ENCODE results near the gene NCAM1. TPM values are rescaled to one million over a fixed set of nuclear protein-coding genes. Genes with fewer than 3 reads are reported as not detected.

The NCAM1 gene
- total and polyA plus RNA-seq, 2 donors (not counting 1 experiment from before 2014, with no cell fraction given): 0.17 to 2.6 TPM

DNA sequence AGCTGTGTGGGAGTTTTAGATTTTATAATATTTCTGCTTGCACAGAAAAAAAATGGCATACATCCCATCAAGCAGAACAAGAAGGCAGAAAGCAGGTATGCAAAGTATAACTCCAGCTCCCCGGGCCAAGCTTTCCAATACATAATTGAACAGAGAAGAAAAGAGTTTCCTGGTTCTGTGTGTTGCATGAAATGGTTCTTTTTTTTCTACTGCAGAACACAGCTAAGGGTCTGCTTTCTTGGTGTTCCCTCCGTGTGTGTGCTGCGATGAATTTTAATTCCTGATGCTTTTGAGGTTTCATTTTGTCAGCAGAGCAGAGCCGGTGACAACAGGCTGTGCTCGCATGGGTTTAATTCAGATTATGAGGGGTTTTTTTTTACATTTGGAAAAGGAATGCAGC lies 282.5 kb downstream of the NCAM1 start:
- TF ChIP-seq, protein P1, sequence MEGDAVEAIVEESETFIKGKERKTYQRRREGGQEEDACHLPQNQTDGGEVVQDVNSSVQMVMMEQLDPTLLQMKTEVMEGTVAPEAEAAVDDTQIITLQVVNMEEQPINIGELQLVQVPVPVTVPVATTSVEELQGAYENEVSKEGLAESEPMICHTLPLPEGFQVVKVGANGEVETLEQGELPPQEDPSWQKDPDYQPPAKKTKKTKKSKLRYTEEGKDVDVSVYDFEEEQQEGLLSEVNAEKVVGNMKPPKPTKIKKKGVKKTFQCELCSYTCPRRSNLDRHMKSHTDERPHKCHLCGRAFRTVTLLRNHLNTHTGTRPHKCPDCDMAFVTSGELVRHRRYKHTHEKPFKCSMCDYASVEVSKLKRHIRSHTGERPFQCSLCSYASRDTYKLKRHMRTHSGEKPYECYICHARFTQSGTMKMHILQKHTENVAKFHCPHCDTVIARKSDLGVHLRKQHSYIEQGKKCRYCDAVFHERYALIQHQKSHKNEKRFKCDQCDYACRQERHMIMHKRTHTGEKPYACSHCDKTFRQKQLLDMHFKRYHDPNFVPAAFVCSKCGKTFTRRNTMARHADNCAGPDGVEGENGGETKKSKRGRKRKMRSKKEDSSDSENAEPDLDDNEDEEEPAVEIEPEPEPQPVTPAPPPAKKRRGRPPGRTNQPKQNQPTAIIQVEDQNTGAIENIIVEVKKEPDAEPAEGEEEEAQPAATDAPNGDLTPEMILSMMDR (conservative IDR thresholded peaks at IDR 0.05 in 1 of 2, IDR thresholded peaks at IDR 0.05 in 1 of 2; ENCODE audit: low read depth in 1 of 2, low read length in 2 of 2): no peak
- TF ChIP-seq EZH2 (IDR thresholded peaks at IDR 0.05; ENCODE audit: low read length, missing control alignments): no peak

DNA sequence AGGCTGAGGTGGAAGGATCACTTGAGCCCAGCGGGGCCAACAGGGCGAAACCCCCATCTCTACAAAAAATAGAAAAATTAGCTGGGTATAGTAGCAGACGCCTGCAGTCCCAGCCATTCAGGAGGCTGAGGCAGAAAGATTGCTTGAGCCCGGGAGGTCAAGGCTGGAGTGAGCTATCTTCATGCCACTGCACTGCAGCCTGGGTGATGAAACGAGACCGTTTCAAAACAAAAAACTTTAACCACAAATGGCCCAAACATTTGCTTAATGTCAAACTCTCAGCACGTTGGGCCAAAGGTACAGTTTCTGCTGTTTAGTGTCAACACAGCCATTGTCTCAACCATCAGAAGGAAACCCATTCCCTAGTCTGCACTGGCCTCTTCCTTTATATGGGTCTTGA lies 284.0 kb downstream of the NCAM1 start:
- no peaks in the 10 kb centered on the region for H3K4me1 ChIP-seq (ENCODE audit: control insufficient read depth, extremely low read depth, insufficient read depth, low read length)
- no peak for TF ChIP-seq EZH2 (IDR thresholded peaks at IDR 0.05; ENCODE audit: low read length, missing control alignments)
- TF ChIP-seq, protein P1 (conservative IDR thresholded peaks at IDR 0.05 in 1 of 2, IDR thresholded peaks at IDR 0.05 in 1 of 2; ENCODE audit: low read depth in 1 of 2, low read length in 2 of 2): no peak
- H3K27me3 ChIP-seq (ENCODE audit: control insufficient read depth, insufficient read depth, low read length): no peaks in the 10 kb centered on the region
- DNase-seq (ENCODE audit: low read depth in 2 of 2): no peak
- no peak overlapping the region for H3K4me2 ChIP-seq (ENCODE audit: extremely low read depth, insufficient read depth, low read length)
- no peak overlapping the region for H3K4me3 ChIP-seq (replicated peaks in 1 of 4; ENCODE audit: control extremely low read depth in 1 of 4, insufficient read depth in 1 of 4, low read depth in 3 of 4, low read length in 4 of 4)
- H3K27ac ChIP-seq (ENCODE audit: insufficient read depth, low read length): no peak overlapping the region
- H3K9me3 ChIP-seq (ENCODE audit: control insufficient read depth, insufficient read depth, low read depth, low read length): no peaks in the 10 kb centered on the region
- H3K9ac ChIP-seq (ENCODE audit: insufficient read depth, low read length): no peak overlapping the region
- H2AFZ ChIP-seq (ENCODE audit: low read length): no peak overlapping the region
- H4K20me1 ChIP-seq (ENCODE audit: control insufficient read depth, extremely low read depth, insufficient read depth, low read length): no peaks in the 10 kb centered on the region
- H3K36me3 ChIP-seq (ENCODE audit: control insufficient read depth, insufficient read depth, low read length): no peaks in the 10 kb centered on the region
- H3K79me2 ChIP-seq (ENCODE audit: control insufficient read depth, insufficient read depth, low read length): no peaks in the 10 kb centered on the region

More for the DNA sequence above, 282.5 kb downstream of the NCAM1 start:
- no peaks in the 10 kb centered on the region for H3K36me3 ChIP-seq (ENCODE audit: control insufficient read depth, insufficient read depth, low read length)
- no peak overlapping the region for H3K9ac ChIP-seq (ENCODE audit: insufficient read depth, low read length)
- no peaks in the 10 kb centered on the region for H4K20me1 ChIP-seq (ENCODE audit: control insufficient read depth, extremely low read depth, insufficient read depth, low read length)
- H3K4me1 ChIP-seq (ENCODE audit: control insufficient read depth, extremely low read depth, insufficient read depth, low read length): no peaks in the 10 kb centered on the region
- H3K4me2 ChIP-seq (ENCODE audit: extremely low read depth, insufficient read depth, low read length): no peak overlapping the region
- H3K79me2 ChIP-seq (ENCODE audit: control insufficient read depth, insufficient read depth, low read length): no peaks in the 10 kb centered on the region
- DNase-seq (ENCODE audit: low read depth in 2 of 2): no peak
- H3K9me3 ChIP-seq (ENCODE audit: control insufficient read depth, insufficient read depth, low read depth, low read length): no peaks in the 10 kb centered on the region
- H3K27ac ChIP-seq (ENCODE audit: insufficient read depth, low read length): no peak overlapping the region
- H2AFZ ChIP-seq (ENCODE audit: low read length): peak overlapping the region; percentile 74
- H3K27me3 ChIP-seq (ENCODE audit: control insufficient read depth, insufficient read depth, low read length): no peaks in the 10 kb centered on the region
- H3K4me3 ChIP-seq (replicated peaks in 1 of 4; ENCODE audit: control extremely low read depth in 1 of 4, insufficient read depth in 1 of 4, low read depth in 3 of 4, low read length in 4 of 4): no peak overlapping the region

DNA sequence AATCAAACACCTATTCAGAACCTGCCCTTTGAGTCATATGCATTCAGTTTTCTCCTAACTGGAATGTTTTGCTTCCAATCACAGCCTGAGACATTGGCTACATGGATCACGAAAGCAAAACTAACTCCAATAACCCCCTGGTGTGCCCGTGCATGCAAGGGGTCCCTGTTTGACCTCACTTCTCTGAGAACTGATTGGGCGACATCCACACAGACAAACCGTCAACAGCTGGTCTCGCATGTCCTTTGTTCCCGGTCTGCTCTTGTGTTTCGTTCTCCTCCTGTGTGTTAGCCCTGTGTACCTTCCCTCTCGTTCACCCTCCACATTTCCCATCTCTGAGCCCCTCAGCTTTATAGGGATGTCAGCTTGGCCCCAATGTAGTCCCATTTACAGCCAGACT lies 286.0 kb downstream of the NCAM1 start:
- Histone ChIP-seq H3K4me1 (ENCODE audit: control insufficient read depth, extremely low read depth, insufficient read depth, low read length) (no peaks in the 10 kb centered on the region), H3K79me2 (ENCODE audit: control insufficient read depth, insufficient read depth, low read length) (no peaks in the 10 kb centered on the region), H3K9me3 (ENCODE audit: control insufficient read depth, insufficient read depth, low read depth, low read length) (no peaks in the 10 kb centered on the region), H3K4me2 (ENCODE audit: extremely low read depth, insufficient read depth, low read length) (no peak overlapping the region), H2AFZ (ENCODE audit: low read length) (no peak overlapping the region), H3K36me3 (ENCODE audit: control insufficient read depth, insufficient read depth, low read length) (no peaks in the 10 kb centered on the region), H3K4me3 (replicated peaks in 1 of 4; ENCODE audit: control extremely low read depth in 1 of 4, insufficient read depth in 1 of 4, low read depth in 3 of 4, low read length in 4 of 4) (no peak overlapping the region), H3K9ac (ENCODE audit: insufficient read depth, low read length) (no peak overlapping the region), H3K27me3 (ENCODE audit: control insufficient read depth, insufficient read depth, low read length) (no peaks in the 10 kb centered on the region), H3K27ac (ENCODE audit: insufficient read depth, low read length) (no peak overlapping the region), H4K20me1 (ENCODE audit: control insufficient read depth, extremely low read depth, insufficient read depth, low read length) (no peaks in the 10 kb centered on the region)
- DNase-seq (ENCODE audit: low read depth in 2 of 2): no peak
- TF ChIP-seq, protein P1 (conservative IDR thresholded peaks at IDR 0.05 in 1 of 2, IDR thresholded peaks at IDR 0.05 in 1 of 2; ENCODE audit: low read depth in 1 of 2, low read length in 2 of 2): no peak
- TF ChIP-seq EZH2 (IDR thresholded peaks at IDR 0.05; ENCODE audit: low read length, missing control alignments): no peak

Data from fibroblast of lung (primary cell).